Brain microvascular endothelial cell (primary cell): ENCODE data around the gene ATP13A1.

ENCODE experiments used
- DNase-seq: peaks from one replicate; pipeline ENCODE4 v3.0.0-alpha.2; 2020
- H3K27ac ChIP-seq: fragments of 250-450 bp; sonication (Bioruptor Pico); 2 replicates; pipeline ENCODE4 v1.5.1; 2020; ENCODE audit warnings: mild to moderate bottlenecking, moderate library complexity
- H3K27me3 ChIP-seq: fragments of 250-450 bp; sonication (Bioruptor Pico); replicated peaks from 2 replicates; pipeline ENCODE4 v1.5.1; 2020; ENCODE audit warnings: mild to moderate bottlenecking
- H3K36me3 ChIP-seq: fragments of 250-450 bp; sonication (Bioruptor Pico); replicated peaks from 2 replicates; pipeline ENCODE4 v1.5.1; 2020; ENCODE audit warnings: mild to moderate bottlenecking
- H3K4me3 ChIP-seq: 2 replicates; pipeline ENCODE4 v1.5.1; 2011; ENCODE audit warnings: low read depth, mild to moderate bottlenecking, control low read depth, low read length, moderate library complexity
- CTCF ChIP-seq: IDR thresholded peaks from 2 replicates; pipeline ENCODE4 v1.5.1; 2011; ENCODE audit warnings: low read depth, mild to moderate bottlenecking, moderate library complexity, low read length, control low read depth, inconsistent platforms; ENCODE audit errors: missing control alignments
- in situ Hi-C: cut with HindIII; loops from 2 replicates; pipeline ENCODE4 v1.10.0; 2017; ENCODE audit warnings: low sequenced_read_pairs, low pct_ligation_motif_present

The ATP13A1 gene

GRCh38 chr19:19679176-19680073 lies 15.9 kb upstream of the ATP13A1 start:
- Histone ChIP-seq H3K27me3 (no peaks in the 10 kb centered on the region), H3K27ac (no peak overlapping the region), H3K36me3 (peaks cover 27% of the 10 kb centered on the region), H3K4me3 (no peak overlapping the region)
- no peak for DNase-seq
- TF ChIP-seq CTCF: no peak
- in situ Hi-C loops: no loop called here

- in situ Hi-C loops: no loop called here
- no peak for TF ChIP-seq CTCF
Observed at GRCh38 chr19:19677579-19677978, 14.1 kb upstream of the ATP13A1 start.

GRCh38 chr19:19674315-19674714 lies 10.8 kb upstream of the ATP13A1 start:
- TF ChIP-seq CTCF: no peak
- no peak overlapping the region for H3K27ac ChIP-seq
- no peak for DNase-seq
- in situ Hi-C loops: no loop called here
- no peak overlapping the region for H3K4me3 ChIP-seq
- peaks cover 13% of the 10 kb centered on the region for H3K36me3 ChIP-seq
- no peaks in the 10 kb centered on the region for H3K27me3 ChIP-seq

More at GRCh38 chr19:19677579-19677978, 14.1 kb upstream of the ATP13A1 start:
- Histone ChIP-seq H3K27ac (no peak overlapping the region), H3K36me3 (peaks cover 27% of the 10 kb centered on the region), H3K4me3 (no peak overlapping the region), H3K27me3 (no peaks in the 10 kb centered on the region)
- DNase-seq: no peak

GRCh38 chr19:19672816-19673215 lies 9.3 kb upstream of the ATP13A1 start:
- no peak overlapping the region for H3K27ac ChIP-seq
- no peaks in the 10 kb centered on the region for H3K27me3 ChIP-seq
- in situ Hi-C loops: no loop called here
- no peak overlapping the region for H3K4me3 ChIP-seq
- peaks cover 3% of the 10 kb centered on the region for H3K36me3 ChIP-seq
- no peak for TF ChIP-seq CTCF
- DNase-seq: no peak

GRCh38 chr19:19670070-19670551 lies 6.6 kb upstream of the ATP13A1 start:
- no peak for TF ChIP-seq CTCF
- DNase-seq: no peak
- Histone ChIP-seq H3K36me3 (no peaks in the 10 kb centered on the region), H3K27ac (no peak overlapping the region), H3K4me3 (no peak overlapping the region), H3K27me3 (no peaks in the 10 kb centered on the region)
- in situ Hi-C loops: no loop called here
